Karpas-422 (cell line): ENCODE data around the gene STX8. TPM values are rescaled to one million over a fixed set of nuclear protein-coding genes. Genes with fewer than 3 reads are reported as not detected.

Experiments used
- DNase-seq: peaks from one replicate; pipeline ENCODE4 v3.0.0-alpha.2; 2015
- H2AFZ ChIP-seq: fragments of 200-600 bp; sonication (generic); 2 replicates; pipeline ENCODE4 v1.6.1; 2014; ENCODE audit warnings: antibody characterized with exemption, low read length, mixed read lengths
- H3K27ac ChIP-seq: fragments of 200-600 bp; sonication (generic); 2 replicates; pipeline ENCODE4 v1.5.1; 2014; ENCODE audit warnings: mild to moderate bottlenecking, low read length, moderate library complexity
- H3K27me3 ChIP-seq: fragments of 200-600 bp; sonication (generic); 2 replicates; pipeline ENCODE4 v1.6.1; 2014; ENCODE audit warnings: low read length, mixed read lengths
- H3K36me3 ChIP-seq: fragments of 200-600 bp; sonication (generic); 2 replicates; pipeline ENCODE4 v1.6.1; 2014; ENCODE audit warnings: low read length, mixed read lengths; ENCODE audit not compliant: insufficient read depth
- H3K4me1 ChIP-seq: fragments of 200-600 bp; sonication (generic); 2 replicates; pipeline ENCODE4 v1.6.1; 2014; ENCODE audit warnings: mild to moderate bottlenecking, low read length, mixed read lengths
- H3K4me2 ChIP-seq: fragments of 200-600 bp; sonication (generic); 2 replicates; pipeline ENCODE4 v1.6.1; 2014; ENCODE audit warnings: low read length, low read depth, mild to moderate bottlenecking; ENCODE audit not compliant: poor library complexity, severe bottlenecking
- H3K4me3 ChIP-seq: fragments of 200-600 bp; sonication (generic); 2 replicates; pipeline ENCODE4 v1.5.1; 2014; ENCODE audit warnings: mild to moderate bottlenecking, antibody characterized with exemption, low read length, mixed read lengths
- H3K79me2 ChIP-seq: fragments of 200-600 bp; sonication (generic); 2 replicates; pipeline ENCODE4 v1.6.1; 2014; ENCODE audit warnings: mild to moderate bottlenecking, low read length, mixed read lengths
- H3K9ac ChIP-seq: fragments of 200-600 bp; sonication (generic); 2 replicates; pipeline ENCODE4 v1.6.0; 2014; ENCODE audit warnings: low read length
- H3K9me2 ChIP-seq: fragments of 200-600 bp; sonication (generic), shearing (Covaris generic); replicated peaks from 2 replicates; pipeline ENCODE4 v1.6.0; 2014; ENCODE audit warnings: mild to moderate bottlenecking, low read length, moderate library complexity; ENCODE audit not compliant: insufficient read depth
- H3K9me3 ChIP-seq: fragments of 300-700, 200-600 bp; sonication (generic); 2 replicates; pipeline ENCODE4 v1.6.1; 2014; ENCODE audit warnings: low read length, mixed read lengths
- H4K20me1 ChIP-seq: fragments of 200-600 bp; sonication (generic); 2 replicates; pipeline ENCODE4 v1.6.1; 2014; ENCODE audit warnings: mild to moderate bottlenecking, antibody characterized with exemption, low read length, low read depth; ENCODE audit not compliant: insufficient read depth
- total RNA-seq: library from RNA; depleted of rRNA; stranded (reverse); fragments of >200 nt; shearing (Covaris generic); gene quantifications from 2 replicates; pipeline ENCODE4 v1.2.3, GENCODE V29; 2014; ENCODE audit warnings: low replicate concordance

The STX8 gene
- total RNA-seq, 1 experiment from 2014 or later, result 40.0 TPM

- H3K4me3 ChIP-seq, result no peak overlapping the region
- H3K4me1 ChIP-seq, result no peaks in the 10 kb centered on the region
- H3K9ac ChIP-seq, result no peak overlapping the region
- DNase-seq, result no peak
- H2AFZ ChIP-seq, result no peak overlapping the region
- no peak overlapping the region for H3K27ac ChIP-seq
- no peak overlapping the region for H3K4me2 ChIP-seq
- H3K79me2 ChIP-seq, result no peaks in the 10 kb centered on the region
- H3K36me3 ChIP-seq, result no peaks in the 10 kb centered on the region
- no peaks in the 10 kb centered on the region for H3K9me2 ChIP-seq
- no peaks in the 10 kb centered on the region for H4K20me1 ChIP-seq
- H3K27me3 ChIP-seq, result no peaks in the 10 kb centered on the region
- H3K9me3 ChIP-seq, result no peaks in the 10 kb centered on the region
Measured at GRCh38 chr17:9272501-9273200, 303.0 kb downstream of the STX8 start.

- H3K36me3 ChIP-seq, result no peaks in the 10 kb centered on the region
- no peak overlapping the region for H3K27ac ChIP-seq
- no peaks in the 10 kb centered on the region for H3K79me2 ChIP-seq
- H3K27me3 ChIP-seq, result no peaks in the 10 kb centered on the region
- H3K9me3 ChIP-seq, result no peaks in the 10 kb centered on the region
- H3K4me3 ChIP-seq, result no peak overlapping the region
- H2AFZ ChIP-seq, result no peak overlapping the region
- no peaks in the 10 kb centered on the region for H3K4me1 ChIP-seq
- DNase-seq, result no peak
- no peaks in the 10 kb centered on the region for H3K9me2 ChIP-seq
- H3K4me2 ChIP-seq, result no peak overlapping the region
- no peaks in the 10 kb centered on the region for H4K20me1 ChIP-seq
- no peak overlapping the region for H3K9ac ChIP-seq
Measured at GRCh38 chr17:9271989-9272388, 303.6 kb downstream of the STX8 start.

GRCh38 chr17:9270921-9271320 is 304.7 kb downstream of the STX8 start:
- Histone ChIP-seq H4K20me1 (no peaks in the 10 kb centered on the region), H3K27me3 (no peaks in the 10 kb centered on the region), H3K4me3 (no peak overlapping the region), H3K9me3 (no peaks in the 10 kb centered on the region), H3K4me1 (no peaks in the 10 kb centered on the region), H3K4me2 (no peak overlapping the region), H2AFZ (no peak overlapping the region), H3K27ac (no peak overlapping the region), H3K79me2 (no peaks in the 10 kb centered on the region), H3K9ac (no peak overlapping the region), H3K9me2 (no peaks in the 10 kb centered on the region), H3K36me3 (no peaks in the 10 kb centered on the region)
- no peak for DNase-seq

GRCh38 chr17:9269350-9270035 is 306.1 kb downstream of the STX8 start:
- Histone ChIP-seq H2AFZ (no peak overlapping the region), H3K9ac (no peak overlapping the region), H3K4me2 (no peak overlapping the region), H3K36me3 (no peaks in the 10 kb centered on the region), H3K27me3 (no peaks in the 10 kb centered on the region), H3K79me2 (no peaks in the 10 kb centered on the region), H3K4me3 (no peak overlapping the region), H3K9me2 (no peaks in the 10 kb centered on the region), H3K4me1 (no peaks in the 10 kb centered on the region), H3K9me3 (no peaks in the 10 kb centered on the region), H4K20me1 (no peaks in the 10 kb centered on the region), H3K27ac (no peak overlapping the region)
- DNase-seq, result no peak

GRCh38 chr17:9268546-9268945 is 307.1 kb downstream of the STX8 start:
- Histone ChIP-seq H3K9me2 (no peaks in the 10 kb centered on the region), H3K4me2 (no peak overlapping the region), H3K79me2 (no peaks in the 10 kb centered on the region), H3K4me3 (no peak overlapping the region), H3K9ac (no peak overlapping the region), H2AFZ (no peak overlapping the region), H3K36me3 (no peaks in the 10 kb centered on the region), H3K27ac (no peak overlapping the region), H3K9me3 (no peaks in the 10 kb centered on the region), H3K4me1 (no peaks in the 10 kb centered on the region), H3K27me3 (no peaks in the 10 kb centered on the region), H4K20me1 (no peaks in the 10 kb centered on the region)
- no peak for DNase-seq

- Histone ChIP-seq H2AFZ (no peak overlapping the region), H3K9me2 (no peaks in the 10 kb centered on the region), H3K9me3 (no peaks in the 10 kb centered on the region), H3K36me3 (no peaks in the 10 kb centered on the region), H3K27ac (no peak overlapping the region), H3K79me2 (no peaks in the 10 kb centered on the region), H3K4me3 (no peak overlapping the region), H3K4me2 (no peak overlapping the region), H4K20me1 (no peaks in the 10 kb centered on the region), H3K4me1 (no peaks in the 10 kb centered on the region), H3K9ac (no peak overlapping the region), H3K27me3 (no peaks in the 10 kb centered on the region)
- no peak for DNase-seq
Measured at GRCh38 chr17:9266697-9267117, 308.9 kb downstream of the STX8 start.

- H2AFZ ChIP-seq, result no peak overlapping the region
- no peaks in the 10 kb centered on the region for H3K27me3 ChIP-seq
- H3K27ac ChIP-seq, result no peak overlapping the region
- H4K20me1 ChIP-seq, result no peaks in the 10 kb centered on the region
- H3K9me3 ChIP-seq, result no peaks in the 10 kb centered on the region
- no peak overlapping the region for H3K9ac ChIP-seq
- no peak for DNase-seq
- H3K79me2 ChIP-seq, result no peaks in the 10 kb centered on the region
- H3K4me1 ChIP-seq, result no peaks in the 10 kb centered on the region
- H3K4me3 ChIP-seq, result no peak overlapping the region
- H3K4me2 ChIP-seq, result no peak overlapping the region
- H3K36me3 ChIP-seq, result no peaks in the 10 kb centered on the region
- no peaks in the 10 kb centered on the region for H3K9me2 ChIP-seq
Measured at GRCh38 chr17:9266031-9266680, 309.5 kb downstream of the STX8 start.
